Fibroblast of villous mesenchyme (primary cell): ENCODE data around the gene ZGPAT. TPM values are rescaled to one million over a fixed set of nuclear protein-coding genes. Genes with fewer than 3 reads are reported as not detected.

Experiments
- DNase-seq: peaks from one replicate; pipeline ENCODE4 v3.0.0-alpha.2; 2010; ENCODE audit warnings: low read depth
- H3K4me3 ChIP-seq: 2 replicates; pipeline ENCODE4 v1.5.1; 2011; ENCODE audit warnings: low read depth, mild to moderate bottlenecking, low read length
- CTCF ChIP-seq: IDR thresholded peaks from 2 replicates; pipeline ENCODE4 v1.5.1; 2012; ENCODE audit warnings: low read depth, mild to moderate bottlenecking, low read length; ENCODE audit not compliant: insufficient read depth
- total RNA-seq: library from RNA; depleted of rRNA; stranded (reverse); fragments of >200 nt; gene quantifications from 2 replicates; pipeline ENCODE4 v1.2.3, GENCODE V29; 2012

Gene ZGPAT
- total RNA-seq, 1 donor = 19.4 TPM

GRCh38 chr20:63765902-63766301 is 58.1 kb downstream of the ZGPAT start:
- no peak overlapping the region for H3K4me3 ChIP-seq
- no peak for DNase-seq
- TF ChIP-seq CTCF = no peak

- no peak for DNase-seq
- TF ChIP-seq CTCF = no peak
- no peak overlapping the region for H3K4me3 ChIP-seq
Measured at GRCh38 chr20:63766695-63767426, 59.0 kb downstream of the ZGPAT start.

GRCh38 chr20:63767456-63767855 is 59.6 kb downstream of the ZGPAT start:
- H3K4me3 ChIP-seq = no peak overlapping the region
- DNase-seq = no peak
- TF ChIP-seq CTCF = no peak

GRCh38 chr20:63767886-63768285 is 60.0 kb downstream of the ZGPAT start:
- no peak for DNase-seq
- no peak overlapping the region for H3K4me3 ChIP-seq
- TF ChIP-seq CTCF = no peak

GRCh38 chr20:63768591-63769515 is 61.0 kb downstream of the ZGPAT start:
- TF ChIP-seq CTCF = no peak
- DNase-seq = no peak
- no peak overlapping the region for H3K4me3 ChIP-seq

GRCh38 chr20:63769891-63770474 is 62.1 kb downstream of the ZGPAT start:
- no peak overlapping the region for H3K4me3 ChIP-seq
- no peak for DNase-seq
- no peak for TF ChIP-seq CTCF
